ENCODE data around the gene TMEM178A. TPM values are rescaled to one million over a fixed set of nuclear protein-coding genes. Genes with fewer than 3 reads are reported as not detected.

Gene TMEM178A
- total and polyA plus RNA-seq, 2 of the 8 experiments (the other 6 are each of a cell fraction or from before 2014, with no cell fraction given): 11.2 to 14.9 TPM

DNA sequence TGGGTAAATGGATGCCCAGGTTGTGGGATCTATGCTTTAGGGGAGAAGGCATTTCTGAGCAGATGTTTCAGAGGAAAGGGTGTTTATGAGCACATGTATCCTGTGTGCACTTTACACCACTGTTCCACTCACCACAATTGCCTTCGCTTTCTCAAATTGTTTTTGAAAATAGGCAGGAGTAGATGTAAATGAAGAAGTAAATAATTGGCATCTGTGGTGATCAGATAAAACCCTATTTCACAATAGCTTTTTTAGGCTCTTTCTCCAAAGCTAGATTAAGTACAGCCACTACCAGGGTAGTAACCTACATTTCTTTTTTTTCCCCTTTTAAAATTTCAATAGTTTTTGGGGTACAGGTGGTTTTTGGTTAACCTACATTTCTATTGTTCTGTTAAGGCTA is 40.6 kb downstream of the TMEM178A start:
- no peak overlapping the region for H3K14ac ChIP-seq (ENCODE audit: insufficient read length)
- H3K4ac ChIP-seq (replicated peaks; ENCODE audit: insufficient read length, low read depth, low read length): no peak overlapping the region
- H4K5ac ChIP-seq (ENCODE audit: insufficient read length, low read depth, low read length): no peak overlapping the region
- FAIRE-seq (no peak), DNase-seq (ENCODE audit: low read depth in 1 of 2, low spot score in 2 of 2) (no peak)
- no peak overlapping the region for H3K27ac ChIP-seq (ENCODE audit: low read depth, low read length)
- H2BK120ac ChIP-seq (replicated peaks; ENCODE audit: low read depth, low read length): no peak overlapping the region
- no peak overlapping the region for H2BK5ac ChIP-seq (ENCODE audit: low read depth, low read length)
- no peak overlapping the region for H3K9ac ChIP-seq (replicated peaks in 1 of 4; ENCODE audit: extremely low read depth in 1 of 4, low read depth in 3 of 4, low read length in 3 of 4)
- H3K36me3 ChIP-seq (ENCODE audit: control insufficient read depth in 2 of 4, insufficient read depth in 4 of 4, low read length in 3 of 4): no peaks in the 10 kb centered on the region
- no peaks in the 10 kb centered on the region for H3K4me1 ChIP-seq (replicated peaks in 1 of 4; ENCODE audit: control insufficient read depth in 3 of 4, insufficient read depth in 4 of 4, low read length in 3 of 4)
- H3K4me3 ChIP-seq (ENCODE audit: extremely low read depth in 1 of 4, insufficient read depth in 2 of 4, low read depth in 3 of 4, low read length in 4 of 4): no peak overlapping the region
- ChIA-PET POLR2A (ENCODE audit: partially characterized antibody) (interaction anchor here (1.0 kb wide), 1 partner anchor 10 kb away, joined by 3 read pairs; no protein-coding TSS in a partner anchor), CTCF (ENCODE audit: partially characterized antibody) (interaction anchor here (0.9 to 3.7 kb wide), 4 partner anchors 9 to 24 kb away, joined by 3 to 17 read pairs (median 3); no protein-coding TSS in a partner anchor)
- no peak overlapping the region for H2BK12ac ChIP-seq (ENCODE audit: low read depth, low read length)
- H2AFZ ChIP-seq (ENCODE audit: low read length): no peak overlapping the region
- no peaks in the 10 kb centered on the region for H4K20me1 ChIP-seq (replicated peaks in 1 of 2; ENCODE audit: control insufficient read depth in 1 of 2, insufficient read depth in 2 of 2, low read length in 2 of 2)
- H2AK5ac ChIP-seq (ENCODE audit: low read depth, low read length): no peak overlapping the region
- H3K23ac ChIP-seq (ENCODE audit: insufficient read length): no peak overlapping the region
- H3K4me2 ChIP-seq (ENCODE audit: insufficient read depth in 1 of 2, low read depth in 2 of 2, low read length in 2 of 2): no peak overlapping the region
- no peaks in the 10 kb centered on the region for H3K79me1 ChIP-seq (ENCODE audit: low read depth, low read length)
- WGBS, 2 experiments (ENCODE audit: extremely low coverage in 1 of 2, insufficient coverage in 1 of 2, insufficient read length in 1 of 2, insufficient replicate concordance in 2 of 2, low coverage in 1 of 2, low lambda C conversion rate in 2 of 2, missing lambda C conversion rate in 1 of 2): 100% methylated on average over 1 of the region's 1 CpG; no CpG with 5 or more reads in 1 of the 2 experiments
- no peaks in the 10 kb centered on the region for H3K27me3 ChIP-seq (replicated peaks in 1 of 4; ENCODE audit: control insufficient read depth in 3 of 4, extremely low read depth in 1 of 4, insufficient read depth in 3 of 4, low read length in 3 of 4)
- H3K9me3 ChIP-seq (ENCODE audit: insufficient read depth in 2 of 2, low read depth in 1 of 2, low read length in 1 of 2): peaks cover 5 to 6% of the 10 kb centered on the region in 2 experiments; a peak in 3 of 4 replicates
- H2BK20ac ChIP-seq (ENCODE audit: low read length): no peak overlapping the region
- H3K56ac ChIP-seq (replicated peaks; ENCODE audit: insufficient read length, low read depth, low read length): no peak overlapping the region
- no peak overlapping the region for H4K91ac ChIP-seq (replicated peaks; ENCODE audit: insufficient read length, low read length)
- no peak overlapping the region for H3K18ac ChIP-seq (ENCODE audit: extremely low read depth, low read length)
- H4K8ac ChIP-seq (ENCODE audit: extremely low read depth, insufficient read depth, low read length): no peak overlapping the region
- no peaks in the 10 kb centered on the region for H3K79me2 ChIP-seq (ENCODE audit: control insufficient read depth in 1 of 2, insufficient read depth in 2 of 2, low read length in 2 of 2)
- no peaks in the 10 kb centered on the region for H3K23me2 ChIP-seq (ENCODE audit: low read depth, low read length)
- H2BK15ac ChIP-seq (ENCODE audit: low read length): no peak overlapping the region
- TF ChIP-seq, protein P1, sequence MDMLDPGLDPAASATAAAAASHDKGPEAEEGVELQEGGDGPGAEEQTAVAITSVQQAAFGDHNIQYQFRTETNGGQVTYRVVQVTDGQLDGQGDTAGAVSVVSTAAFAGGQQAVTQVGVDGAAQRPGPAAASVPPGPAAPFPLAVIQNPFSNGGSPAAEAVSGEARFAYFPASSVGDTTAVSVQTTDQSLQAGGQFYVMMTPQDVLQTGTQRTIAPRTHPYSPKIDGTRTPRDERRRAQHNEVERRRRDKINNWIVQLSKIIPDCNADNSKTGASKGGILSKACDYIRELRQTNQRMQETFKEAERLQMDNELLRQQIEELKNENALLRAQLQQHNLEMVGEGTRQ (IDR thresholded peaks at IDR 0.05; ENCODE audit: low read length): no peak
- no peak for TF ChIP-seq MAFK (IDR thresholded peaks at IDR 0.05; ENCODE audit: low read depth, low read length)
- no peak for TF ChIP-seq SIX5 (IDR thresholded peaks at IDR 0.05; ENCODE audit: low read depth, low read length)
- no peak for TF ChIP-seq TBP (IDR thresholded peaks at IDR 0.05; ENCODE audit: low read depth, low read length)
- TF ChIP-seq, protein P2, sequence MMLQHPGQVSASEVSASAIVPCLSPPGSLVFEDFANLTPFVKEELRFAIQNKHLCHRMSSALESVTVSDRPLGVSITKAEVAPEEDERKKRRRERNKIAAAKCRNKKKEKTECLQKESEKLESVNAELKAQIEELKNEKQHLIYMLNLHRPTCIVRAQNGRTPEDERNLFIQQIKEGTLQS (IDR thresholded peaks at IDR 0.05; ENCODE audit: insufficient read depth, low read depth, low read length): no peak
- TF ChIP-seq RFX5 (IDR thresholded peaks at IDR 0.05; ENCODE audit: borderline replicate concordance, low read depth, low read length): no peak
- TF ChIP-seq POLR2A (IDR thresholded peaks at IDR 0.05; ENCODE audit: control extremely low read depth in 1 of 2, low read depth in 2 of 2, low read length in 2 of 2): no peak
- TF ChIP-seq SP2 (IDR thresholded peaks at IDR 0.05; ENCODE audit: low read length): no peak
- no peak for TF ChIP-seq CEBPB (IDR thresholded peaks at IDR 0.05; ENCODE audit: low read depth, low read length)
- no peak for TF ChIP-seq BACH1 (IDR thresholded peaks at IDR 0.05; ENCODE audit: low read length)
- no peak for TF ChIP-seq RXRA (IDR thresholded peaks at IDR 0.05; ENCODE audit: insufficient read depth, low read depth, low read length)
- TF ChIP-seq SIRT6 (IDR thresholded peaks at IDR 0.05; ENCODE audit: low read length): no peak
- TF ChIP-seq KDM4A (IDR thresholded peaks at IDR 0.05; ENCODE audit: low read depth, low read length, severe bottlenecking): no peak

Data from H1 (cell line).